Lung (tissue), 12 donors: ENCODE results near the gene LIPG. TPM values are rescaled to one million over a fixed set of nuclear protein-coding genes. Genes with fewer than 3 reads are reported as not detected.

Experiments
- ATAC-seq: fragments of 200-7000 bp; cut with Tn5 transposase; one replicate; pipeline ENCODE4 v1.9.1; 2020; ENCODE audit warnings: moderate number of reproducible peaks; ENCODE audit not compliant: insufficient read depth, low FRiP score
- DNase-seq, 3 donors: peaks; one replicate each; pipeline ENCODE4 v3.0.0-alpha.2; 2013 to 2017
- H3K27ac ChIP-seq, 2 donors: one replicate each; pipeline ENCODE4 v1.5.1; 2013; ENCODE audit warnings: mild to moderate bottlenecking in 2 of 2, moderate library complexity in 2 of 2, control low read depth in 1 of 2, inconsistent platforms in 1 of 2, low read depth in 1 of 2, low read length in 1 of 2
- H3K27me3 ChIP-seq, 3 donors: one replicate each; pipeline ENCODE4 v1.5.1; 2013; ENCODE audit warnings: low read length in 2 of 3; ENCODE audit not compliant: control insufficient read depth in 3 of 3, insufficient read depth in 3 of 3
- H3K36me3 ChIP-seq, 4 donors: one replicate each; pipeline ENCODE4 v1.5.1; 2013; ENCODE audit warnings: low read length in 4 of 4, mild to moderate bottlenecking in 1 of 4, moderate library complexity in 1 of 4; ENCODE audit not compliant: control insufficient read depth in 4 of 4, insufficient read depth in 4 of 4
- H3K4me1 ChIP-seq, 5 donors: one replicate each; pipeline ENCODE4 v1.5.1; 2013; ENCODE audit warnings: low read length in 5 of 5, mild to moderate bottlenecking in 2 of 5, moderate library complexity in 1 of 5; ENCODE audit not compliant: control insufficient read depth in 5 of 5, insufficient read depth in 5 of 5
- H3K4me3 ChIP-seq: one replicate; pipeline ENCODE4 v1.5.1; 2013; ENCODE audit warnings: mild to moderate bottlenecking, control low read depth, moderate library complexity
- H3K9ac ChIP-seq, 2 donors: one replicate each; pipeline ENCODE4 v1.5.1; 2013; ENCODE audit warnings: low read length in 2 of 2, control low read depth in 1 of 2; ENCODE audit not compliant: insufficient read depth in 1 of 2
- H3K9me3 ChIP-seq, 4 donors: one replicate each; pipeline ENCODE4 v1.5.1; 2013; ENCODE audit warnings: low read length in 3 of 4, mild to moderate bottlenecking in 1 of 4, moderate library complexity in 1 of 4; ENCODE audit not compliant: control insufficient read depth in 4 of 4, insufficient read depth in 3 of 4
- WGBS, 2 donors: extraction: QIAGEN DNeasy Blood & Tissue Kit; methylation state at CpG; one replicate each; pipeline ENCODE4 v1.1.7; 2013; 5-methylcytosine and 5-hydroxymethylcytosine counted together
- polyA plus RNA-seq, 2 donors: library from polyadenylated mRNA; stranded (reverse); fragments of 200-250 nt; gene quantifications; one replicate each; pipeline ENCODE4 v1.2.1, GENCODE V29; 2013
- total RNA-seq, 2 donors: library from RNA; depleted of rRNA in 1 of 2; stranded (reverse); fragments of >200 nt in 1 of 2; gene quantifications; one replicate each; pipeline ENCODE4 v1.2.1, GENCODE V29; 2014 to 2021
- TF ChIP-seq, protein P1 (sequence below): IDR thresholded peaks from 2 replicates; pipeline ENCODE4 v1.5.1; 2012; ENCODE audit warnings: mild to moderate bottlenecking; ENCODE audit errors: control extremely low read depth, extremely low read depth
- donor health status: control.
- donor health status: control.
- donor health status: Bipolar disorder and iron deficiency.
- donor health status: healthy.
- donor health status: DM: yes; HTN: yes; CAD: no.

The LIPG gene
- total and polyA plus RNA-seq, 4 donors, result 3.7 to 93.9 (median 9.7) TPM

DNA sequence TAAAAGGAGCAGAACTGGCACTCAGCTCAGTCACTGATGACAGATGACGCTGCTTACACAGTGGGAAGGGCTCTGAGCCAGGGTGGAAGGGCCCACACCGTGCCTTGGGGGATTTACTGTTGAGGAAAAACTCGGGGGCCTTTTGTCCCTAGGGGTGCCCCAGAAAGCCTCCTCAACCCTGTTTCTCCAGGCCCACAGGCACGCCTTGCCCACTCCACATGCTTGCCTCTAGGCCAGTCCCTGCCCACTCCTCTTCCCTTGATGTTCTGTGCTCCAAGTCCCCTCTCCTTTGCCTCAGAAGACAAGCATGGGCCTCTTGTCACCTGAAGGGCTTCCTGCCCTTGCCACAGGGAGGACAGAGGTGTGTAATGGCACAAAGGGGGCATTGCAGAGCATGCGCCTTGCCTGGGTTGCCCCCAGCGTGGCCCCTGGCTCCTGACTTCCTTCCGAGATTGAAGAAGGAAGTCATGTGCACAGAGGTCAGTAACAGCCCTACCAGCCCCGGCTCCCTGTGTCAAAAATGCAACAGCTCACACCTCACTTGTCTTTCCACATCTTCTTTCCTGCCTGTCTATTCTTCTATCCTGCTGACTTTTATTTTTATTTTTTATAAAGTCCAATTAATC is 65.1 kb downstream of the LIPG start:
- DNase-seq, result no peak

DNA sequence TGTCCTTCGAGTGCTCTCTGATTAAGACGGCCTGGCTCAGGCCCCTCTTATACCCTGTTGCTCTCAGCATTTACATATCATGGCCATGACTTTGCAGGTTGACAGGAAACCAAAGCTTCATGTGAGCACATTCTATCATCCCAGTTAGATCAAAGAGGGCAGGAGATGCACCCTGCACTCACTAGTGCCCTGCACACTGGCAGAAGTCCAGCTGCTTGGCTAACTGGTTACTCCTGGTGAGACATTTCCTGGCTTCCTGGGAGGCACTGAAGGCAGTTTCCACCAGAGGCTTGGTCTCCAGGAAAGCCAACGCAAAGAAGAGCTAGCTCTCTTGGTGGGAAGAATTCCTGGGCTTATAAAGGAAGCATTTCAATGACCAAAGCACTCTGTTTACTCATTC is 66.3 kb downstream of the LIPG start:
- 46 to 58% methylated on average over 3 of the region's 3 CpGs for WGBS, 2 donors

More for the DNA sequence above, 65.1 kb downstream of the LIPG start:
- Histone ChIP-seq H3K4me1 (peaks cover 0 to 11% (median 7%) of the 10 kb centered on the region in 5 donors), H3K9ac (no peak overlapping the region), H3K4me3 (no peak overlapping the region), H3K27me3 (no peaks in the 10 kb centered on the region), H3K9me3 (no peaks in the 10 kb centered on the region), H3K27ac (no peak overlapping the region), H3K36me3 (no peaks in the 10 kb centered on the region)
- WGBS, 2 donors, result 62 to 69% methylated on average over 8 of the region's 8 CpGs
- TF ChIP-seq, protein P1, sequence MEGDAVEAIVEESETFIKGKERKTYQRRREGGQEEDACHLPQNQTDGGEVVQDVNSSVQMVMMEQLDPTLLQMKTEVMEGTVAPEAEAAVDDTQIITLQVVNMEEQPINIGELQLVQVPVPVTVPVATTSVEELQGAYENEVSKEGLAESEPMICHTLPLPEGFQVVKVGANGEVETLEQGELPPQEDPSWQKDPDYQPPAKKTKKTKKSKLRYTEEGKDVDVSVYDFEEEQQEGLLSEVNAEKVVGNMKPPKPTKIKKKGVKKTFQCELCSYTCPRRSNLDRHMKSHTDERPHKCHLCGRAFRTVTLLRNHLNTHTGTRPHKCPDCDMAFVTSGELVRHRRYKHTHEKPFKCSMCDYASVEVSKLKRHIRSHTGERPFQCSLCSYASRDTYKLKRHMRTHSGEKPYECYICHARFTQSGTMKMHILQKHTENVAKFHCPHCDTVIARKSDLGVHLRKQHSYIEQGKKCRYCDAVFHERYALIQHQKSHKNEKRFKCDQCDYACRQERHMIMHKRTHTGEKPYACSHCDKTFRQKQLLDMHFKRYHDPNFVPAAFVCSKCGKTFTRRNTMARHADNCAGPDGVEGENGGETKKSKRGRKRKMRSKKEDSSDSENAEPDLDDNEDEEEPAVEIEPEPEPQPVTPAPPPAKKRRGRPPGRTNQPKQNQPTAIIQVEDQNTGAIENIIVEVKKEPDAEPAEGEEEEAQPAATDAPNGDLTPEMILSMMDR, result no peak
- ATAC-seq, result no peak

DNA sequence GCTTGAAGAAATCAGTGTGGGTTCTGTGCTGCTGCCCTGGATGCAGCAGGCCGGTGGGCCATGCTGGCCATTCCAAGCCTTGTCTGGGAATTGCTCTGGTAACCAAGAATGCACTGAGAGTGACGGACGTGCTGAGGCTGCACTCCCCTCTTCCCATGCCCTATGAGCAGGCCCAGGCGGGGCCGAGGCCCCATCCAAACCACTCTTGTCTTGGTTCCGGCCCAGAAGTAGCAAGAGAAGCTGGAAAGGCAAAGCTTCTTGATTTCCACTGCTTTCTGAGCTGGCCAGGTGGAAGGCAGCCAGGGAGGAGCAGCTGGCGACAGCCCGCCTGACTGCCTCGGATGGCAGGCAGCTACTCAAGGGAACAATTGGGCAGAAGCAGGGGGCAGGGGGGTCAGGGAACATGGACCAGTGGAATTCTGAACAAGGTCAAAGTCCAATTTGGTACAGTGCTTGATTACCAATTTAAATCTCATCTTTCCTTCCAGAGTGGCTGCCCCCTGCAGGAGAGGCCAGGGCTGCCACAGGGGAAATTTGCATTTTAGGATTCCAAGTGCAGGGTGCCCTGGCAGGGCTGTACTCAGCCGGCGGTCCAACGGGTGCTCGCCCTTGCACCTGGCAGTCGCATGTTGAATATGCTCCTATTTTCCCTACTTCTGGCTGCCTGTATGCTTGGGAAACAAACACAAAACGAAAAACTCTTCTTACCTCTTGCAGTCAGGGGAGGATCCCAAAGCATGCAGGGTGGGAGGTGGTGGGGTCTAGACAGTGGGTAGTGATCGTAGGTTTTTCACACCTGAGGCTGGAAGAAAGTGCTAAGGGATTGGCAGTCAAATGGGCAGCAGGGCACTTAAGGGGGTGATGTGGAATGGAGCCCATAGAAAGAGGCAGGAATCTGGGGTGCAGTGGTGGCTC is 67.3 kb downstream of the LIPG start:
- H3K27me3 ChIP-seq, result no peaks in the 10 kb centered on the region
- no peak overlapping the region for H3K4me3 ChIP-seq
- DNase-seq (peak; percentile 50 to 83 (median 60)), ATAC-seq (no peak)
- H3K27ac ChIP-seq, result no peak overlapping the region
- 82 to 89% methylated on average over 16 of the region's 16 CpGs for WGBS, 2 donors
- no peaks in the 10 kb centered on the region for H3K9me3 ChIP-seq
- no peak overlapping the region for H3K9ac ChIP-seq
- TF ChIP-seq, protein P1, result no peak
- H3K4me1 ChIP-seq, result peaks cover 0 to 11% (median 7%) of the 10 kb centered on the region in 5 donors
- no peaks in the 10 kb centered on the region for H3K36me3 ChIP-seq

More for the DNA sequence above, 66.3 kb downstream of the LIPG start:
- TF ChIP-seq, protein P1, result no peak
- no peaks in the 10 kb centered on the region for H3K27me3 ChIP-seq
- H3K27ac ChIP-seq, result no peak overlapping the region
- no peak for ATAC-seq
- no peak overlapping the region for H3K9ac ChIP-seq
- DNase-seq, result no peak
- no peaks in the 10 kb centered on the region for H3K36me3 ChIP-seq
- H3K4me3 ChIP-seq, result no peak overlapping the region
- H3K4me1 ChIP-seq, result peaks cover 0 to 11% (median 7%) of the 10 kb centered on the region in 5 donors
- H3K9me3 ChIP-seq, result no peaks in the 10 kb centered on the region
